ENCODE results near the gene PDE4D. TPM values are rescaled to one million over a fixed set of nuclear protein-coding genes. Genes with fewer than 3 reads are reported as not detected.
A peak's percentile ranks its signal among the peaks of the same experiment; 100 is the strongest.

The PDE4D gene
- total and polyA plus RNA-seq, 8 donors, result 1.5 to 7.1 (median 3.1) TPM

DNA sequence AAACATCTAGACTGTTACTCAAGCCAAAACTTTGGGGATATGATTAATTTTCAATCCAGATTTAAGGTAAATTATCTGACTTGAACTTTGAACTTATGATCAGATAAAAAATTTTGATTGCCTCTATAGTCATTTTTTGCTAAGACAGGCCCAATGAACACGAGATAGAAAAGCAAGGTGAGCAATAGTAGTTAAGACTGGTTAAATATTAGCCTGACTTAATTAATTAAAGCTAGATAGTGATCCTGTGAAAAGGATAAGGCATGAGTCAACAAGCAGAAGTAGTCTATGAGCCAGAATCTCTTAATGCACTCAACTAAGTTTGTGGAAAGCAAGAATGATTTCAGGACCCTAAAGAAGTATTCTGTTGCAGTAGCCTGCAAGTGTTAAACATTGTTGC, 66.5 kb downstream of the PDE4D start:
- no peak for DNase-seq
- WGBS, 2 donors, result 17 to 21% methylated on average over 1 of the region's 1 CpG
- Histone ChIP-seq H3K9me3 (no peaks in the 10 kb centered on the region), H3K4me1 (no peaks in the 10 kb centered on the region), H3K4me3 (no peak overlapping the region), H3K27ac (no peak overlapping the region), H3K27me3 (no peaks in the 10 kb centered on the region), H3K36me3 (no peaks in the 10 kb centered on the region)
- TF ChIP-seq, protein P1, sequence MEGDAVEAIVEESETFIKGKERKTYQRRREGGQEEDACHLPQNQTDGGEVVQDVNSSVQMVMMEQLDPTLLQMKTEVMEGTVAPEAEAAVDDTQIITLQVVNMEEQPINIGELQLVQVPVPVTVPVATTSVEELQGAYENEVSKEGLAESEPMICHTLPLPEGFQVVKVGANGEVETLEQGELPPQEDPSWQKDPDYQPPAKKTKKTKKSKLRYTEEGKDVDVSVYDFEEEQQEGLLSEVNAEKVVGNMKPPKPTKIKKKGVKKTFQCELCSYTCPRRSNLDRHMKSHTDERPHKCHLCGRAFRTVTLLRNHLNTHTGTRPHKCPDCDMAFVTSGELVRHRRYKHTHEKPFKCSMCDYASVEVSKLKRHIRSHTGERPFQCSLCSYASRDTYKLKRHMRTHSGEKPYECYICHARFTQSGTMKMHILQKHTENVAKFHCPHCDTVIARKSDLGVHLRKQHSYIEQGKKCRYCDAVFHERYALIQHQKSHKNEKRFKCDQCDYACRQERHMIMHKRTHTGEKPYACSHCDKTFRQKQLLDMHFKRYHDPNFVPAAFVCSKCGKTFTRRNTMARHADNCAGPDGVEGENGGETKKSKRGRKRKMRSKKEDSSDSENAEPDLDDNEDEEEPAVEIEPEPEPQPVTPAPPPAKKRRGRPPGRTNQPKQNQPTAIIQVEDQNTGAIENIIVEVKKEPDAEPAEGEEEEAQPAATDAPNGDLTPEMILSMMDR (IDR thresholded peaks at IDR 0.05), result no peak
- intact Hi-C loops (cut with DNase I), result no loop called here
- peak in 1 of 4 donors; percentile 30 for ATAC-seq
- no peak for FAIRE-seq

DNA sequence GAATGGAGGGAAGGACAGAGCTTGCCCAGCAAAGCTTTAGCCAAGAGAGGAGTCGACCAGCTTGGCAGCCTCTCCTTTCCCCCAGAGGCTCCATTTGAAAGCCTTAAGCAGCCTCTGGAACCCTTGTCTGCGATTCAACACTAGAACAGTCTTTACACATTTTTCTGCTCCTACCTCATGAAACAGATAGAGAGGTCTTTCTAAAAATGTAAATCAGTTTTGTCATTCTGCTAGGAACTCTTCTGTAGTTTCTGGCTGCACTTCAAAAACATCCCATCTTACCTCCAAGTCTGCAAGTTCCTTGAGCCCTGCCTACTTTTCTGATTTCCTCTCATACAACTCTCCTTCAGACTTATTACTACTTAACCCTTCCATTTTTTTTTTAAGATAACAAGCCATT, 70.1 kb downstream of the PDE4D start:
- DNase-seq (no peak), FAIRE-seq (no peak), ATAC-seq (no peak)
- no peaks in the 10 kb centered on the region for H3K36me3 ChIP-seq
- 65 to 81% methylated on average over 2 of the region's 2 CpGs for WGBS, 2 donors
- no peak overlapping the region for H3K27ac ChIP-seq
- no peaks in the 10 kb centered on the region for H3K4me1 ChIP-seq
- TF ChIP-seq, protein P1 (IDR thresholded peaks at IDR 0.05), result no peak
- no peaks in the 10 kb centered on the region for H3K9me3 ChIP-seq
- H3K27me3 ChIP-seq, result no peaks in the 10 kb centered on the region
- intact Hi-C loops (cut with DNase I), result no loop called here
- H3K4me3 ChIP-seq, result no peak overlapping the region

- 61 to 72% methylated on average over 3 of the region's 3 CpGs for WGBS, 2 donors
- no peak for FAIRE-seq
- DNase-seq, result no peak
- Histone ChIP-seq H3K36me3 (no peaks in the 10 kb centered on the region), H3K4me3 (no peak overlapping the region), H3K4me1 (no peaks in the 10 kb centered on the region), H3K27ac (no peak overlapping the region), H3K27me3 (no peaks in the 10 kb centered on the region), H3K9me3 (no peaks in the 10 kb centered on the region)
- TF ChIP-seq, protein P1 (IDR thresholded peaks at IDR 0.05), result no peak
- no peak for ATAC-seq
- intact Hi-C loops (cut with DNase I), result no loop called here
Measured at GRCh38 chr5:59819806-59820205, 73.7 kb downstream of the PDE4D start.

DNA sequence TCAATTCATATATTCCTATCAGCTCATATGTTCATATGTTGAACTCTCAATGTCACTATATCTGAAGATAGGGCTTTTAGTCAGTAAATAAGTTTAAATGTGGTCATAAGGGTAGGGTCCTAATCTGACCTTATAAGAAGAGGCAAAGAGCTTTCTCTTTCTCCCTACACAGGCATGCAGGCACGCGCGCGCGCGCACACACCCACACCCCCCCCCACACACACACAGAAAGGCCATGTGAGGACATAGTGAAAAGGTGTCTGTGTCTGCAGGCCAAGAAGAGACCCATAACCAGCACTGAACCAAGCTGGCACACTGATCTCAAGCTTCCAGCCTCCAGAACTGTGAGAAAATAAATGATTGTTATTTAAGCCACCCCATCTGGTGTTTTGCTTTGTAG, 76.0 kb downstream of the PDE4D start:
- H3K27me3 ChIP-seq, result no peaks in the 10 kb centered on the region
- H3K4me1 ChIP-seq, result no peaks in the 10 kb centered on the region
- DNase-seq (no peak), FAIRE-seq (no peak), ATAC-seq (peak in 2 of 4 donors; percentile 34 to 40)
- 97% methylated on average over 6 of the region's 6 CpGs for WGBS, 2 donors
- H3K27ac ChIP-seq, result no peak overlapping the region
- no peaks in the 10 kb centered on the region for H3K36me3 ChIP-seq
- intact Hi-C loops (cut with DNase I), result no loop called here
- H3K4me3 ChIP-seq, result no peak overlapping the region
- TF ChIP-seq, protein P1 (IDR thresholded peaks at IDR 0.05), result no peak
- H3K9me3 ChIP-seq, result no peaks in the 10 kb centered on the region

DNA sequence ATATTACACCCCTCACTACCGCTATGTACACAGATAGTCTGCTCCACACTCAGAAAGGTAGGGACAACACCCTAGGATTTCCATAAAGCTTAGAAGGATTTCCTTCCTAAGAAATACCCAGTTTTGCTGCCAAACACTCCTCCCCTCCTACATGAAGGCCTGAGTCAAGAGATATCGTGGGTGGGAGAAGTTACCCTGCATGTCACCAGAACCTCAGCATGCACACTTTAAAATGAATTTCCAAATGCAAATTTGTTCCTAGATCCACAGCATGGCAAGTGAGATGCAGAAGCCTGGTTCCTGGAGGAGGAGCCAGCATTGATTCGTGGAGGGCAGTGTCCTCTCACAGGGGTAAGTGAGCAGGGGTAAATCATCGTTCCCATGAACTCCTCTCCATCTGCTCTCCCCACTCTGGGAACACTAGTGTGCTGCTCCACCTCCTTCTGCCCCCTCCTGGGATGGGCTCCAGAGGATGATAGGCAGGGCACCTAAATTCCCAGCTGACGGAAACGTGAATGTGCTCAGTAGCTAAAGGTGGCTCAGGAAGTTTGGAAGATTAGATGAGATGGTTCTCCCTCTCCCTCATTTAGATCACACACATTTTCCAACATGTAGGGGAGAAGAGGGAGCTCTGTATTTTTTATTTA, 76.7 kb downstream of the PDE4D start:
- intact Hi-C loops (cut with DNase I), result no loop called here
- Histone ChIP-seq H3K27me3 (no peaks in the 10 kb centered on the region), H3K9me3 (no peaks in the 10 kb centered on the region), H3K4me1 (no peaks in the 10 kb centered on the region), H3K36me3 (no peaks in the 10 kb centered on the region), H3K4me3 (no peak overlapping the region), H3K27ac (no peak overlapping the region)
- ATAC-seq (no peak), FAIRE-seq (no peak), DNase-seq (no peak)
- 72 to 77% methylated on average over 6 of the region's 6 CpGs for WGBS, 2 donors
- TF ChIP-seq, protein P1 (IDR thresholded peaks at IDR 0.05), result no peak

Data from pancreas (tissue), 10 donors.